GM21717 (cell line): ENCODE measurements around the gene LRRC8D.

ENCODE experiments used
- ATAC-seq: cut with Tn5 transposase; IDR thresholded peaks from one replicate; pipeline ENCODE4 v1.9.1; 2021; ENCODE audit warnings: mild to moderate bottlenecking, moderate library complexity; ENCODE audit not compliant: unreplicated experiment

The LRRC8D gene

DNA sequence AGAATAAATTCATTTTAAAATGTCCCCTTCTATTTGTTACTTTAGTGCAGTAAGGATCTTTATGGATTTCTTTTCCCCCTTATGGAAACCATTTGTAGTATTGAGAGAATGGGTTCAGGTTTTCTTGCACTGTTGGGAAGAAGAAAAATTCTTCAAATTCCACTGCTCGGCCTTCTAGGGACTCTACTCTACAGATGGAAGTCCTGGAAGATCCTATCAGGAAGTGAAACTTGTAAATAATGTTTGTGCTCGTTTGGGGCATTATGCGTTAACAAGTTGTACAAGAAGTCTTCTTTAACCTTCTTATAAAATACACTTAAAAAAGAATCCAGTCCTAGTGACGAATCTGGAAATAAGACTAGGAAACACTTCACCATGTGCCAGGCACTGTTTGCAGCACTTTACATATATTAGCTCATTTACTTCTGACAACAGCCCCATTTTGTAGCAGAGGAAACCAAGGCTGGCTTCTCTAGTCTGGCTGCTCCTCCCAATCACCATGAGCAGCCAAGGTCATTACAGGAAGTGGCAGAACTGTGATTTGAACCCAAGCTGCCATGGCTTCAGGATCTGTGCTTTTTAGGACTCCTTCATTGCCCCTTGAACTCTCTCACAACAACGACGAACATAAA lies 11.8 kb downstream of the LRRC8D start:
- ATAC-seq, result no peak

DNA sequence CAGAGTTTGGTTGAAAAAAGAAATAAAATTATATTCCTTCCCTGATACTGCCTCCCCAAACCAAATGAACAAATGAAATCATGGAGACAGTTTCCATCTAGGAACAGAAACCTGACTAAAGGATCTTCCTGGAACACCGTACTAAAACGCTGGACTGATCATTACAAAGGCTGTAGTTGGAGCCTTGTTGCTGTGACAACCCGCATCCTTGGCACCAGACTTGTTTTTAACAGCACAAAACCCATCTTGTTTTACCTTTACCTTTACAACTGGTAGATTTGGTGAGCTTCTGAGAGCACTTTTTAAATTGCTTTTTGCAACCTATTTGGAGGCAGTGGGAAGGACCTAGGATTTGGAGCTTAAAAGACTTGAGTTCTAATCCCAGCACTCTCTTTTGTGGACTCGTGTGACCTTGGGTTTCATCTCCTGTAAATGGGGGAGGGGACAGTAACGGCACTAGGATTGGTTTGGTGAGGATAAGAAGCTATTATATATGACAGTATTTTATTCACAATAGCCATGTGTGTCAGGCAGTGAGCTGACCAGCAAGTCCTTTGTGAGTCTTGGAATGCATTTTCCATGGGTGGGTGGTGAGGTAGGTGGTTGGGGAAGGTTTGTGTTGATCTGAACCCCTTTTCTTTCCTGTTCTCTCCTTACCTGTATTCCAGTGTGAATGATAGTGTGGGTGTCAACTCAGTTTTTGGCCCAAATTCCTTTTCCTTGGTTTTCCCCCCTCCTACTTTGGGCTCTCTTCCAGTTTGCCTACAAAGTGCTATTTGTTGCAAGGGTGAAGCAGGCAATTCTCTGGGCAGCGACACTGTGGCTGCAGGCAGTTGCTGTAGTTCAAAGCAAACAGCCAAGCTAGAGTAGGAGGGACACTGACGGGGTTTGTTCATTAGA lies 12.6 kb downstream of the LRRC8D start:
- no peak for ATAC-seq

GRCh38 chr1:89834083-89834704 lies 13.4 kb downstream of the LRRC8D start:
- no peak for ATAC-seq

DNA sequence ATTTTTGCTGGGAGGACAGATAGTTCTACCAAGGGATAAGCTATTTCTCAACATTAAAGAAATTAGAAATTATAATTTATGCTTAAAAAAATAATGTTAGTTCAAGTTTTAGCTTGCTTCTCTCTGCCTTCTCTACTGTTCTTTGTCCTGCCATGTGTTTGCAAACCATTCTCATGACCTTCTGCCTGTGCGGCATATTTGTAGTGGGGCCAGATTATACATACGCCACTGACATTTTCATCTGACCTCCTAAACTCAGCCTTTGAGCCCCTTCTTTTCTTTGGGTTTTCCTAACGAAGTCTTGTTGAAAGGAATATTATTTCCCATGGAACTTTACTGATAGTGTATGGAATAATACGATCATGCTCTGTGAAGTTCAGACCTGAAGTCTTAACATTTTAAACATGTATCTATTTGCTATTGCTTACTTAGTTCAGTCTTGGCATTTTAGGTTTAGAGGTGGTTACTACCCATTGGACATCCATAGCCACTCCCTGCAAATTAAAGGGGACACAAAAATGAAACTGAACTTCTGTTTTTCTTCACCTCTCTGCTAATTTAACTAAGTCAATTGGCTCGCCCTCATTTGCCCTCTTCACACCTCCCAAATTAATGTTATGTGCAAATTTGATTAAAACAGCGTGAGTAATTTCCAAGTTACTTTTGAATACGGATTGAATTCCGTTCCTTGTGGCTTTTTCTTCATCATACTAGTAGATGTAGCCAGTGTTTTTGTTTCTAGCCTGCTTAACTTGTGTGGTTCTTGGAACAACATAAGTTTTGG lies 15.6 kb downstream of the LRRC8D start:
- no peak for ATAC-seq

- no peak for ATAC-seq
These were observed 16.2 kb downstream of the LRRC8D start for GRCh38 chr1:89837036-89837481.

DNA sequence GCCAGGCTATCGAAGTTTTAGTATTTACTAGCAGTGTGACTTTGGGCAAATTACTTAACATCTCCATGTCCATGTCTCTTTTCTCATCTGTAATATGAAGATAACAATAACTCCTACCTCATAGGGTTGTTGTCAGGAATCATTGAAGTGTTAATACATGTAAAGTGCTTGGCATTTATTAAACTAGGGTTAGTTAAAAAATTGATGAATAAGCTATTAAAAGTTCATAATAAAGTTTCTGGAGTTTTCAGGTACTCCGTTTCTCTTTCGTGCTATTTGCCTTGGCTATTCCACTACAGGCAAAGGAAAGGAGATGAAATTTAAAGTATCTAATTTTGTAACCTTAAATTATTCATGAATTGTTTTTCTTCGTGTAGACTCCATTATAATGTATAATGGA lies 16.7 kb downstream of the LRRC8D start:
- no peak for ATAC-seq

GRCh38 chr1:89839516-89839915 lies 18.7 kb downstream of the LRRC8D start:
- no peak for ATAC-seq

DNA sequence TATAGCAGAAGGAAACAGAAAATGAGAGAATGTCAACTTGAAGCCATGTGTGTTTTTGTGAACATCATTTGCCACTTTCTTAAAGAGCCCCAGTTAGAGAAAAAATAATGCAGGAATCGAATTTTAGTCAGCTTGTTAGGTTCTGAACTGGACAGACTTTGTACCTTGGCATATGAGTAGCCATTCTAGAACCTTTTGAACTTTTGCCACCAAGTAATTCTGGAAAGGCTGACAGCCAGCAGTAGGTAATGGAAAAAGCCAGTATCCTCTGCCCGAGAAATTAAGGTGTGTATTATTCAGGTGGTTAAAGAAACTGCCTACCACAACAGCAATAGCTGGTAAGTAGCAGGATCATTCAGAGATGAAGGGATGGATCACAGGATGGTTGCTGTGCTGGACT lies 20.7 kb downstream of the LRRC8D start:
- ATAC-seq, result no peak

- ATAC-seq, result peak; percentile 49
These were observed 21.9 kb downstream of the LRRC8D start for GRCh38 chr1:89842567-89843272.

DNA sequence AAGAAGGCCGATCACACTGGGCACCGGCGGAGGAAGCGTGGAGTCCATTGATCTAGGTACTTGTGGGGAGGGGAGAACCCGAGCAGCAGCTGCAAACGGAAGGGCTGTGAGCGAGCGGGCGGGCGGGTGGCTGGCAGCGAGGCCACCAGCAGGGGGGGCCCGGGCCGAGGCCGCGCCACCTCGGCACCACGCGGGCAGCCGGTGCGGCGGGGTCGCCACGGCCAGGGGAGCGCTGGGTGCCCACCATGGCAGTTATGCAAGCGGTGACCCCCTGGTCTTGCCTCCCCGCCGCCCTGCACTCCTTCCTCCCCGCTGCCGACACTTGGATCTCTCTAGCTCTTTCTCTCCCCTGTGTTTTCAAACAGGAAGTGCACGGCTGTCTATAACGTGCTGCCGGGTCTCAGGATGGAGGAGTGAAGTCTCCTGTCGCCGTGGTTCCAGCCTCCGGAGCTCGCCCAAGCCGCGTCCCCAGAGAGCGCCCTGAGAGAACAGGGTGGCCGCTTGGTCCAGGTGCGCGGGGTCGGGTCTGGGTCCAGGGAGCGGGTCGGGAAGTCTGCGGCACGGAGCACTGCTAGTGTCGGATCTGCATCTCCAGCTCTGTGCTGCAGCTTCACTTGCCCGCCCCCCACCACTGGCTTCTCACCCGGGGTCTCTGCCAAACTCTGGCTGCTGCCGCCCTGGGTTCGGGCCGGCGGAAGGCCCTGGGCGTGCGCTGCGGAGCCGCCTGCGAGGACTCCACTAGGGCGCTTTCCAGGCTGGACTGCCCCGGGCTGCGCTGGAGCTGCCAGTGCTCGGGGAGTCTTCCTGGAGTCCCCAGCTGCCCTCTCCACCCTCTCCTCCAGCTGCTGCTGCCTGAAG lies 22.7 kb downstream of the LRRC8D start:
- peak; percentile 85 for ATAC-seq

DNA sequence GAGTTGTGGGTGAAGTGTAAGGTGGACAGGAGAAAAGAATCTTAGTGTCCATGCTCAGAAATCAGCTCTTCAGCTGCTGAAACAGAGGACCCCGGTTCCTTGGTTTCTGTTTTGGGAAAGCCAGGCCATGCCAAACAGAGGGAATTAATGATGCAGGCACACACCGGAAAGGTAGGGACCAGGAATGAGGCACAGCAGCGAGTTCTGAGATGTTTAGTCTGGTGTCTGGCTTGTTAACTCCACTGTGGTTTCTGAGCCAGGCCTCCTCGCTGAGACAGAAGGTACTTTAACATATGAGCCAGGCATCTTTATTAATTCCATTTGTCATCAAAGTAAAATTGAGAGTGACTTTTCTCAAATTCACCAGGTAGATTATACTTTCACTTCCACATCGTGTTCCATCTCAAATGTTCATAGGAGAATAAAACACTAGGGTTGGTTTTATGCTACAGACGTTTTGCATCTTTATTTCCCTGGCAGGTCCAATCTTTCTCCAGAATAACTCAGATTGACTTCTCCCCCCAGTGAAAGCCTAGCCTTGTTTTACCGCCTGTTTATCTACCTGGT lies 23.5 kb downstream of the LRRC8D start:
- ATAC-seq, result no peak

DNA sequence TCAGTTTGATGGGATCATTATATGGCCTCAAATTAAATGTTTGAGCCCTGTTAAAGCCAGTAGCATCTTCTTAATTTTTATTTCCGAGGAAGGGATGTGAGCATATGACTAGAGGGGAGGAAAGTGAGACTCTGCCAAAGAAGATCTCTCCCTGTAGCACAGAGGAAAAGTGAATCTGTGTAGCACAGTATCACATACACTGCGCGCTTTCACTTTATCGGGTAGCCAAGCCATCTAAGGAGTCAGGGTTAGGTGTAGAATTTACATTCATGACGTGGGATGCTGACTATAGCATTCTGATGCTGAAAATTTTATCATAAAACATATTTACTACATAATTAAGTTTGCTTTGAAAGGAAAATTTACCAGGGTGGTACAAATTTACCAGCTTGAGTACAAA lies 24.0 kb downstream of the LRRC8D start:
- no peak for ATAC-seq

- no peak for ATAC-seq
These were observed 26.4 kb downstream of the LRRC8D start for GRCh38 chr1:89847191-89847729.

DNA sequence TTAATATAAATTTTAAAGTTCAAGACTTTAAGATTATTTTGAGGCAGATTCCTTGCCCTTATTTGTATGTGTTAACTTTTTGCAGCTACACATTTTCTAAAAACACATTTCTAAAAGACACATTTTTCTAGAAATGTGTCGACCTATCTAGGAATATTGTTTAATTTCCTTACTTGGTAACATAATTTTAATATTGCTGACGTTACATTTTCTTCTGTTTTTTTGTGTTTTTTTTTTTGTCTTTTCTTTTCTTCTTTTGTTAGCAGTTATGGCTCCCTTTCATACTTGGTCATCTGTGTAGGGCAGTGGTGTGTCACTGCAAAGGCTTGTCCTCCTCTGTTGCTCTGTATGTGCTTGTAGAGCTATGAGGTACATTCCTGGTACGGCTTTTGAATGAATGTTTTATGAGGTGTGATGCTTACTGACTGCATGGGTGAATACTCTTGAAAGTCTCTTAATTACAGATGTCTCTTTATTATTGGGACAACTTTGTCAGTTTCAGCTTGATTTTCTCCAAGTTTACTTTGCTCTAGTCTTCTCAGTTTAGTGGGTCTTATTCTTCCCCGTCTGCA lies 30.1 kb downstream of the LRRC8D start:
- no peak for ATAC-seq

- ATAC-seq, result no peak
These were observed 33.3 kb downstream of the LRRC8D start for GRCh38 chr1:89854140-89854539.

GRCh38 chr1:89855413-89856123 lies 34.7 kb downstream of the LRRC8D start:
- peak; percentile 88 for ATAC-seq

GRCh38 chr1:89863165-89863830 lies 42.5 kb downstream of the LRRC8D start:
- ATAC-seq, result no peak
